ENCODE data around the gene FAM219B. TPM values are rescaled to one million over a fixed set of nuclear protein-coding genes. Genes with fewer than 3 reads are reported as not detected.

The FAM219B gene
- total RNA-seq, 1 experiment from 2014 or later = 64.3 TPM

GRCh38 chr15:74864296-74864695 lies 42.4 kb downstream of the FAM219B start:
- POLR2A ChIA-PET = no interaction called here
- TF ChIP-seq CBX3 (IDR thresholded peaks at IDR 0.05; ENCODE audit: low read depth) = no peak
- no peak for TF ChIP-seq RAD21 (IDR thresholded peaks at IDR 0.05; ENCODE audit: low read depth)
- no peak for TF ChIP-seq TCF7L2 (IDR thresholded peaks at IDR 0.05; ENCODE audit: borderline replicate concordance, extremely low read depth, insufficient read depth, insufficient read length)
- no peak for TF ChIP-seq SP1 (IDR thresholded peaks at IDR 0.05; ENCODE audit: low read depth)
- no peak for TF ChIP-seq EZH2phosphoT487 (IDR thresholded peaks at IDR 0.05; ENCODE audit: borderline replicate concordance)
- TF ChIP-seq SIN3A (IDR thresholded peaks at IDR 0.05; ENCODE audit: low read depth) = no peak
- no peak for TF ChIP-seq MAX (IDR thresholded peaks at IDR 0.05)
- no peak for TF ChIP-seq ZBTB33 (IDR thresholded peaks at IDR 0.05; ENCODE audit: extremely low read depth, insufficient replicate concordance, low read length)
- TF ChIP-seq CTCF (IDR thresholded peaks at IDR 0.05 in 2 of 3, conservative IDR thresholded peaks at IDR 0.05 in 1 of 3; ENCODE audit: borderline replicate concordance in 1 of 3, insufficient read depth in 1 of 3, low read depth in 2 of 3, low read length in 2 of 3) = no peak
- no peak for TF ChIP-seq POLR2AphosphoS5 (IDR thresholded peaks at IDR 0.05; ENCODE audit: low read depth, low read length)
- no peak for TF ChIP-seq ZNF274 (IDR thresholded peaks at IDR 0.05; ENCODE audit: low read depth, low read length)
- no peak for TF ChIP-seq SRF (IDR thresholded peaks at IDR 0.05; ENCODE audit: low read depth)
- TF ChIP-seq REST (IDR thresholded peaks at IDR 0.05; ENCODE audit: low read depth) = no peak
- TF ChIP-seq POLR2A (IDR thresholded peaks at IDR 0.05; ENCODE audit: borderline replicate concordance, extremely low read depth, insufficient read depth, insufficient read length) = no peak
- no peak for TF ChIP-seq YY1 (IDR thresholded peaks at IDR 0.05; ENCODE audit: extremely low read depth, insufficient replicate concordance, low read depth, low read length)
- no peak for TF ChIP-seq FOSL1 (IDR thresholded peaks at IDR 0.05; ENCODE audit: low read depth)
- no peak for TF ChIP-seq ZFX (IDR thresholded peaks at IDR 0.05)
- no peak for TF ChIP-seq EZH2 (IDR thresholded peaks at IDR 0.05)
- TF ChIP-seq JUND (IDR thresholded peaks at IDR 0.05) = no peak

More at GRCh38 chr15:74864296-74864695, 42.4 kb downstream of the FAM219B start:
- no TSS peak for BruUV-seq (replicated peaks)
- Histone ChIP-seq H3K27ac (ENCODE audit: low read depth, low read length) (no peak overlapping the region), H4K20me1 (ENCODE audit: insufficient read depth) (no peaks in the 10 kb centered on the region), H3K9me3 (ENCODE audit: control insufficient read depth in 1 of 2, insufficient read depth in 1 of 2, low read depth in 1 of 2, low read length in 2 of 2) (no peaks in the 10 kb centered on the region), H3K9ac (ENCODE audit: low read length) (no peak overlapping the region), H2AFZ (ENCODE audit: low read depth, low read length, poor library complexity, severe bottlenecking) (no peak overlapping the region), H3K4me1 (ENCODE audit: control insufficient read depth in 1 of 2, insufficient read depth in 2 of 2, low read length in 2 of 2) (peaks cover 18 to 53% of the 10 kb centered on the region in 2 experiments), H3K27me3 (ENCODE audit: insufficient read depth, low read length) (no peaks in the 10 kb centered on the region), H3K4me3 (replicated peaks in 1 of 2; ENCODE audit: low read depth in 1 of 2, low read length in 2 of 2) (no peak overlapping the region), H3K36me3 (ENCODE audit: control insufficient read depth in 1 of 2, insufficient read depth in 2 of 2, low read length in 2 of 2) (peaks cover 0 to 8% of the 10 kb centered on the region in 2 experiments; a peak in 1 of 4 replicates), H3K79me2 (ENCODE audit: insufficient read depth, low read length) (peaks cover 62% of the 10 kb centered on the region), H3K4me2 (ENCODE audit: low read length) (no peak overlapping the region), H3K9me2 (ENCODE audit: insufficient read depth) (no peaks in the 10 kb centered on the region)
- intact Hi-C loops (cut with micrococcal nuclease) = no loop called here
- no peak for ATAC-seq
- DNase-seq (ENCODE audit: low read depth, low spot score) = no peak
- ChIA-PET RAD21 (ENCODE audit: low non-redundant PET in 1 of 2, low total read pairs in 2 of 2, uncharacterized antibody in 2 of 2, unreplicated experiment in 2 of 2) (no interaction called here), CTCF (no interaction called here)

Measured in HCT116 (cell line).